Mesodermal cell (in vitro differentiated cells): Measurements from ENCODE around the gene DLX5.

ENCODE experiments used
- H3K27ac ChIP-seq: 2 replicates; pipeline ENCODE4 v1.7.0; 2013; ENCODE audit warnings: mild to moderate bottlenecking, low read depth, low read length, moderate library complexity; ENCODE audit not compliant: severe bottlenecking
- H3K36me3 ChIP-seq: 2 replicates; pipeline ENCODE4 v1.7.1; 2013; ENCODE audit warnings: mild to moderate bottlenecking, low read length, moderate library complexity; ENCODE audit not compliant: control insufficient read depth, insufficient read depth
- H3K4me1 ChIP-seq: one replicate; pipeline ENCODE4 v1.7.1; 2013; ENCODE audit warnings: mild to moderate bottlenecking, low read length; ENCODE audit not compliant: insufficient read depth, control insufficient read depth, poor library complexity, severe bottlenecking
- H3K4me3 ChIP-seq: 2 replicates; pipeline ENCODE4 v1.7.0; 2013; ENCODE audit warnings: low read length, control low read depth, mild to moderate bottlenecking; ENCODE audit not compliant: insufficient read depth, poor library complexity, severe bottlenecking; ENCODE audit errors: extremely low read depth
- H3K9me3 ChIP-seq: 2 replicates; pipeline ENCODE4 v1.7.1; 2013; ENCODE audit warnings: mild to moderate bottlenecking, low read length, moderate library complexity; ENCODE audit not compliant: control insufficient read depth
- WGBS, 2 experiments: methylation state at CpG; one replicate each; pipeline ENCODE4 v1.1.5; 2013; ENCODE audit warnings: missing lambda C conversion rate in 2 of 2; ENCODE audit not compliant: insufficient coverage in 2 of 2; 5-methylcytosine and 5-hydroxymethylcytosine counted together

DLX5 gene

DNA sequence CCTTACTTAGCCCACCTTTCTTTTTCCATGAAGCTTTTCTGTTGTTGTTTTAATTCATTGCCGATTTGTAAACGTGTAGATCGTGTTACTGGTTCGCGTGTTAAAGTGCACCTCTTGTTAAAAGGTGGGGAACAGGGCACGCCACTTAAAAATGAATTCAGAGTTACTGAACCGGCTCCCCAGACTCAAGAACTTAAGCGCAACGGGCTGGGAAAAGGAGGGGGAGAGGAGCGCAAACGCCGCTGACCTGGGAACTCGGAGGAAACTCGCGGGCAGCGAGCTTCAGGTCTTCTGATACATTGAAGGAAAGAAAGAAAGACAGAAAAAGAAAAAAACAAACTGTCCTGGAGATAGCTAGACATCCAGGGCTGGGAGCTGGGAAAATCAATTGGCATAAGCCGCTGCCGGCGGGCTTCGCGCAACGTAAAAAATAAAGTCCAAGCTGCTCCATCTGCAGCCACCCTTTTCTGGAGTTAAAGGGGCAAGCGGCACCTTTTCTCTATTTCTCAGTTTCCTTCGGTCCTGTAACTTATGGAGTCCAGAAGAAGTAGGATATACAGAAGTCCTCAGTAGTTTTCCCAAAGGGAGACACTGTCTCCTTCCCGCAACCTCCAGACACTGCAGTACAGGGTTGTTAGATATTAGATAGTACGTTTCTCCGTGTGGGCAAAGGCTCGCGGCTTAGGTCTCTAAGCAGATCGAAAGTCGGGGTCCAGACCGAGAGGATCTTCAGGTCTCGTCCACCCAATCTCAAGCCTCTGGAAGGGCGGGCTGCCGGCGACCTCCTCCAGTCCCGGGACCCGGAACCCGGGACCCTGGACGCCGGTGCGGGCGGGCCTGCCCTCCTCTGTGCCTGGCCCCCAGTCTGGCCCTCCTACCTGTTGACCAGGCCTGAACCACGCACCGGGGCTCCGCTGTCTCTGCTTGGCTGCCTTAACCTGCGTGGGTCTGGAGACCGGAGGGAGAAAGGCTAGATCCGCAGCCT is 21.1 kb downstream of the DLX5 start:
- Histone ChIP-seq H3K27ac (no peak overlapping the region), H3K36me3 (no peaks in the 10 kb centered on the region), H3K4me3 (no peak overlapping the region), H3K4me1 (no peaks in the 10 kb centered on the region), H3K9me3 (no peaks in the 10 kb centered on the region)
- 1% methylated on average over 33 to 38 of the region's 49 CpGs for WGBS, 2 experiments

DNA sequence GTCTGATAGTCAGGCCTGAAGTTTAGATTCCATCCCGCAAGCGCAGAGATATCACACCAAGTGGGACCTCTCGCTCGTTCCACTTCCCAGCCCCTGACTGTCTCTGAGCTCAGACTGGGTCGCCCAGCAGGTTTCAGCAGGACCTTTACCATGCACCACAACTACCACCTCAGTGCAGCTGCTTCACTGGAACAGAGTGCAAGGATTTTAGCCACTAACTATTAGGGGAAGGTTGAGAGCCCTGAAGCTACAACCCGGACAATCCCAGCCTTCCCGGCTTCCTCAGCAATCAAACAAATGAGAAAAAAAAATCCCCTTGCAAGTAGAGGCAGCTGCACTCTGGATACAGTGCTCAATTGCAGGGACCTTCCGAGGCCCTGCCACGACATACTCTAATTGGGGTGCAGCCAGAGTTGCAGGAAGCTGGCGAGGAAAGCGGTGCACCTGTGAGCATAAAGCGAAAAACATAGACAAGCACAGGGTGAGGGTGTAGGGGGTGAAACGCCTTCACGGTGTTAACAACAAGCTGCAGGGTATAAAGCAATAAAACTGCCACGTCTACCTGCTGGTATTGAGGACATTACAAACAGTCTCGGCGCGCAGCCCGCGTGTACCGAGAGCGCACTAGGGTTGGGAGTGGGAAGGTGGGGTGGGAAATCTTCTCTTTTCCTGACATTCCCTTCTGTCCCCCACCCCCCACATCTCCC is 21.9 kb downstream of the DLX5 start:
- H3K4me1 ChIP-seq: peaks cover 4% of the 10 kb centered on the region
- WGBS, 2 experiments: 7% methylated on average over 12 to 13 of the region's 22 CpGs
- H3K9me3 ChIP-seq: no peaks in the 10 kb centered on the region
- no peaks in the 10 kb centered on the region for H3K36me3 ChIP-seq
- no peak overlapping the region for H3K27ac ChIP-seq
- no peak overlapping the region for H3K4me3 ChIP-seq

DNA sequence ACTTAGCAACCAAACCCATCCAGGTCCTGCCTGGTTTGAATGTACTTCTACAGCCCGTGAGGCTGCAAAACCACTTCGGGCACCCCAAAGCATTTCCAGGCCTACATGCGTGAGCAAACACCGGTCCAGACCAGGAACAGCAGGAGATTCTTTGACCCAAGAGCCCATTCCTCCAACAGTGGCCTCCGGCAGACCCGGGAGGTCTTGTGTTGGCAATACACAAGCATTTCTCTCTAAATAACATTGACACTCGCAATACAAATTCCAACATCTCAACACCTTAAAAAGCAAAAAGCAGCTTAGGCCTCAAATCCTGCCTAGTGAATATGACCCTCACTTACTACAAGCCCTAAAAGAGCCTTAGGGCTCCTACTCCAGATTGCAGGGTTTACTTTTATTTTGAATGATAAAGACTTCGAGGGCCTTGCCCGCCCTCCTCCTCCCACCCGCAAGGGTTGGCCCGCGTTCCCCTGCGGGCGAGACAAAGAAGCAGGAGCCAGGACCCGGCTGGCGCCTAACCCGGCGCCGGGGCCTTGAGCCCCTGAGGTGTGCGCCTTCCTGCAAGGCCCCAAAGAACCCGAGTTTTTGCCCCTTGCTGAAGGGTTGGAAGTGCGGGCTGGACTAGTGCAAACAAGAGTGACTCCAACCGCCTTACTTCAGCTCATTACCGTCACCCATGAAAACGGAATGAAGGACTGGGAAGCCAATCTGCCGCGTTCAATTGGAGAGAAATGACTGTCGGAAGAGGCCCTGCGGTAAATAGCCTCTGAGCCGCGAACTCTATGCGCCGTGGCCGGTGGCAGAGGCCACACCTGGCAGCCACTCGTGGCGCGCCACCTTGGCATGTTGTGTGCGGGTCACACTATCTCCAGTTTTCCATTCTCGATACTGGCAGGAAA is 22.7 kb downstream of the DLX5 start:
- peaks cover 4% of the 10 kb centered on the region for H3K4me1 ChIP-seq
- H3K4me3 ChIP-seq: no peak overlapping the region
- no peaks in the 10 kb centered on the region for H3K36me3 ChIP-seq
- WGBS, 2 experiments: 10 to 13% methylated on average over 29 of the region's 39 CpGs
- H3K9me3 ChIP-seq: no peaks in the 10 kb centered on the region
- no peak overlapping the region for H3K27ac ChIP-seq

DNA sequence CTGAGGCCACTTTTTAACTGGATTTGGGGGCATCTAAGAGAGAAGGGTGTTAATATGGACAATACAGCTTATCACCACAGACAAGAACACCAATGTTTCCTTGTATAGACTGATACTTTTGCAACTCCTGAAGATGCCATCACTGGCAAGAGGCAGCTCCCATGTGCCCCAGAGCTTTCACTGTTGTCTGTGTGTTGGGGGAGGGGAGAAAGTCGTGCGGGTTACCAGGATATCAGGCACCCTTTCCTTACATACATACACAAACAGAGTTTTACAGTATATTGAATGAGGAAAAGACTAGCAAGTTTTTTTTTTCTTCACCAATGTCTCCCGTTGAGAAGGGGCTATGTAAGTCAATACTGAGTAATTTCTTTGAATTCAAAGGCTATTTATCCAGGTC is 23.4 kb downstream of the DLX5 start:
- WGBS, 2 experiments: no CpG with 5 or more reads among the region's 3 CpGs
- no peaks in the 10 kb centered on the region for H3K9me3 ChIP-seq
- no peaks in the 10 kb centered on the region for H3K36me3 ChIP-seq
- H3K4me1 ChIP-seq: peaks cover 4% of the 10 kb centered on the region
- H3K4me3 ChIP-seq: no peak overlapping the region
- no peak overlapping the region for H3K27ac ChIP-seq

DNA sequence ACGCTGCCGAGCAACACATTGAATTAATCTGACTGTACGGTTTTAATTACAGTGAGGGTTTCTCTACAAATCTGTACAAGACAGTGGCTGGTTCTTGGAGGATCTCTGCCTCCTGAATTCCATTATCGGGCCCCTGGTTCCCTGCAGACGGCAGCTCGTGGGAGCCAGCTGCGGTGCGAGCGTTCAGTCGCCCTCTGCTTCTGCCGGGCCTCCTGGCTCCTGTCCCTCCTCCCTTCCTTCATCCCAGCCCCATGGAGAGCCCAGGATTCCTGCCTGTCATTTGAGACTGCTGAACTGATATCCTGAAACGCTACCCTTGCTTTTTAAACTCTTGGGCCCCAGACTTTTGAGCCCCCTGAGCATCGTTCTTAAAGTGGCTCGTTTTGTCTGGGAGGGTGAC is 25.9 kb downstream of the DLX5 start:
- 2 to 3% methylated on average over 13 to 14 of the region's 14 CpGs for WGBS, 2 experiments
- Histone ChIP-seq H3K4me3 (no peak overlapping the region), H3K4me1 (peaks cover 4% of the 10 kb centered on the region), H3K36me3 (no peaks in the 10 kb centered on the region), H3K9me3 (peaks cover 4% of the 10 kb centered on the region), H3K27ac (no peak overlapping the region)

DNA sequence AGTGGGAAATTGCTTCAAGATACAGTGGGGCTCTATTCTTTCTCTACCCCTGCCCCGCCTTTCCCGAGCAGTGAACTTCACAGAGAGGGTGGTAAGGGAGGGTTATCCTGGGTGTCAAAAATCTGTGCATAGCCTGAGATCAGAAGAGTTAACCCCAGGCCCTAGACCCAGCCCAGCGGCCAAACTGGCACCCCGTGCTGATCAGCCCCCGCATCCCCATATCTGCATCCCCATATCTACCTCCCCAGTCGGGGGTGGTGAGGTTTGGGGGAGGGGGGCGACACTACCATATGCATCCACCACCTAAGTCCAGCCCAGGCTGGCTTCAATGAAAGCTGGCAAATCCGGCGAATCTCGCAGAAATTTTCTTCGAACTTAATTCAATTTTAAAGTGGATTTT is 26.3 kb downstream of the DLX5 start:
- peaks cover 4% of the 10 kb centered on the region for H3K4me1 ChIP-seq
- H3K27ac ChIP-seq: no peak overlapping the region
- H3K36me3 ChIP-seq: no peaks in the 10 kb centered on the region
- WGBS, 2 experiments: 0% methylated on average over 4 of the region's 11 CpGs; no CpG with 5 or more reads in 1 of the 2 experiments
- no peak overlapping the region for H3K4me3 ChIP-seq
- peaks cover 7% of the 10 kb centered on the region for H3K9me3 ChIP-seq

DNA sequence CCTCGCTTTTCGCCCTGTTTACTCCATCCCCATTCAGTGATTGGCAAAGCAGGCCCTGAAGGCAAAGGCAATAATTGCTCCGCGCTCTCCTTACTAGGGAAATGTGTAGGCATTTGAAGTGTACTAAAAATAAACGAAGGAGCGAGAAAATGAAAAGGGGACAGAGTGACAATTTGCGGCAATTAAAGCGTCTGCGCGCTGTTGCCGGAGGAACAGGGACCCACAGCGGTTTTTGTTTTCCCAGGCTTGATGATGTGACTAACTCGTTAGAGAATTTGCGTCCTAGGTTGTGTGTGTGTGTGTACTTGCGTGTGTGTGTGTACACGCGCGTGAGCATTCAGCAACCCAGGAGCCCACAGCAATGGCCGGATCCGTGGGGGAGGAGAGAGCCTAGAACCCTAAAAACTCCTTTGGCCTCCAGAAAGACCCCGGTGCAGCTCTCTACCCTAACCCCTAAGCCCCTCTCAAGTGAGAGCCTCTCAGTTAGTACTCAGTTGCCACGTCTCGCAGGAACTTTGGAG is 27.1 kb downstream of the DLX5 start:
- Histone ChIP-seq H3K36me3 (no peaks in the 10 kb centered on the region), H3K4me3 (no peak overlapping the region), H3K9me3 (peaks cover 7% of the 10 kb centered on the region), H3K27ac (no peak overlapping the region), H3K4me1 (peaks cover 4% of the 10 kb centered on the region)
- 4 to 5% methylated on average over 15 to 19 of the region's 23 CpGs for WGBS, 2 experiments

DNA sequence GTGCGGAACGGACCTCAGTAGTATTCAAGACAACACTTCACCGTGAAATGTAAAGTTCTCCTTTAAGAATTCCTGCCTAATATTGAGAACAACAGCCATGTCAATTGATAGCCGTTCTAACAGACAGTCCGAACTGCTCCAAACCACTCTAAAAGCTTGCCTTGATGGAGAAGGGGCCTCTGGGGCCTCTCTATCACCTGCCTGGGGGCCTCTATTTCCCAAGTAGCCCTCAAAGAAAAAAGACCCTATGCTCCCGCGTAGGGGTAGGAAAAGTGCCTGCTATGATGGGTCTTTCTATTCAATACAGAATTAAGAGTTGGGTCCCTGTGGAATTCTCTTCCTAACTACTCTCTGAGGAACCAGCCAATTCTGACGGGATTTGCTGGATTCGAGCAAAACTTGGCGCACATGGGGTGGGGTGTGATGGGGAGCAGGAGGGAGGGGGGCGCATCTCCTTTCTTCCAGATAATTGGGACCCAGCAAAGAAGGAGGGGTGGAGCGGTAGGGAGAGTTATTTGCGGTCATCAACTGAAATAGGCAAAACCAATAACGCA is 27.6 kb downstream of the DLX5 start:
- Histone ChIP-seq H3K4me3 (no peak overlapping the region), H3K36me3 (no peaks in the 10 kb centered on the region), H3K4me1 (peaks cover 4% of the 10 kb centered on the region), H3K27ac (no peak overlapping the region), H3K9me3 (peaks cover 7% of the 10 kb centered on the region)
- WGBS, 2 experiments: 0 to 18% methylated on average over 2 to 5 of the region's 14 CpGs

DNA sequence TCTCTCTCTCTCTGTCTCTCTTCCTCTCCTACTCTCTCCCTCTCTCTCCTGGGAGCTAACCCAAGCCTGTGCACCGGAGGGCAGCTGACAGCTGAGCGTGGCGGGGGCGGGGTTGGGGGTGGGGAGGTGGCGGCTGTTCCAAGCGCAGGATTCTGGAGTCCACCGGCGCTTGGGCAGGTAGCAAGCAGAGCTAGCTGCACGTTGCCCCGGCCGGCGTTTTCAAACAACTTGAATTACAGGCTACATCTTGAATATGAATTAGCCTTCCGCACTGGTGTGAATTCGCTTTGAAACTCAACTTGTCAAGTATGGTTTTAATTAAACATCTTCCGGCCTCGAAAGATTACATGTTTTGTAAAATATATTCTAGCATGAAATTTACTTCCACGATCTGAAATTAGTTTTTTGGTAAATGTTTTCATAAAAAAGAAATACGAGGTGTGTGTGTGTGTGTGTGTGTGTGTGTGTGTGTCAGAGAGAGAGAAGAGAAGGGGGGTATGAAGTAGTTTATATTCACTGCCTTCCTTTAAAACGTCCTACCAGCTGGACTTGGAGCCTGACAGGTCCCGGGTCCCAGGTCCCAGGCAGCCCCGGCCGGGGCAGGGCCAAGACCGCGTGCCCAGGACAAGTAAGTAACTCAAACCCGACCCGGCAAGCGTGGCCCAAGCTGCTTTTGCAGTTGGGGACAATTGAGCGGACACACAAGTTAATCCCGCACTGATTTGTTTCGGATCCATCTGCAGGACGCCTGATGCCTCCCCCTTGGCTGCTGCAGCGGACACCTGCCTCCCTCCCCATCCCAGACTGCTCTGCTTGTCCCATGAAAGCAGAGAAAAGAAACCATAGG is 28.3 kb downstream of the DLX5 start:
- H3K27ac ChIP-seq: no peak overlapping the region
- WGBS, 2 experiments: 0 to 2% methylated on average over 20 to 21 of the region's 32 CpGs
- no peak overlapping the region for H3K4me3 ChIP-seq
- H3K36me3 ChIP-seq: no peaks in the 10 kb centered on the region
- H3K9me3 ChIP-seq: peaks cover 7% of the 10 kb centered on the region
- peaks cover 4% of the 10 kb centered on the region for H3K4me1 ChIP-seq
